K562 (cell line): ENCODE measurements around the gene ZNF284. TPM values are rescaled to one million over a fixed set of nuclear protein-coding genes. Genes with fewer than 3 reads are reported as not detected.
A peak's percentile ranks its signal among the peaks of the same experiment; 100 is the strongest.

Experiments used
- ASH1L ChIP-seq: fragments of 450-650 bp; IDR thresholded peaks from 2 replicates; pipeline ENCODE4 v1.6.1; 2018; ENCODE audit warnings: borderline replicate concordance, mild to moderate bottlenecking, low read depth; ENCODE audit not compliant: partially characterized antibody
- CTCF ChIP-seq, 3 experiments: IDR thresholded peaks in 2 of 3; conservative IDR thresholded peaks in 1 of 3; 2 replicates each; pipeline ENCODE4 v1.5.1; 2011 to 2012; ENCODE audit warnings: low read length in 3 of 3, mild to moderate bottlenecking in 3 of 3, control low read depth in 2 of 3, improper control_type of control experiment in 1 of 3, inconsistent platforms in 1 of 3, low read depth in 1 of 3, mixed read lengths in 1 of 3, moderate library complexity in 1 of 3; ENCODE audit not compliant: insufficient read depth in 2 of 3
- CXXC5 ChIP-seq: fragments of 250-450 bp; sonication (Bioruptor Pico); IDR thresholded peaks from 2 replicates; pipeline ENCODE4 v1.8.0; 2022; ENCODE audit warnings: inconsistent platforms, mild to moderate bottlenecking, moderate library complexity
- ETV1 ChIP-seq: fragments of 450-650 bp; conservative IDR thresholded peaks from 2 replicates; pipeline ENCODE4 v1.6.1; 2016; ENCODE audit warnings: missing genetic modification characterization, control low read depth, low read depth, missing compliant biosample characterization
- KDM5B ChIP-seq: fragments of 200-600 bp; sonication (generic); IDR thresholded peaks from 2 replicates; pipeline ENCODE4 v1.6.1; 2012; ENCODE audit warnings: low read depth, mild to moderate bottlenecking, moderate library complexity, low read length, control low read depth, inconsistent platforms; ENCODE audit not compliant: insufficient replicate concordance
- MXI1 ChIP-seq: IDR thresholded peaks from 2 replicates; pipeline ENCODE4 v1.6.1; 2011; ENCODE audit warnings: low read depth, mild to moderate bottlenecking, improper control_type of control experiment, low read length
- POLR2A ChIP-seq: fragments of 450-650 bp; conservative IDR thresholded peaks from 2 replicates; pipeline ENCODE4 v1.6.1; 2016
- SPI1 ChIP-seq: IDR thresholded peaks from 2 replicates; pipeline ENCODE4 v1.6.1; 2011; ENCODE audit warnings: low read depth, low read length, control low read depth, borderline replicate concordance
- SRF ChIP-seq, 2 experiments: fragments of 250-450, 450-650 bp in 1 of 2; sonication (Bioruptor Pico) in 1 of 2; sonication (generic) in 1 of 2; formaldehyde crosslinking; IDR thresholded peaks; 2 replicates each; pipeline versions ENCODE4 v1.5.0 to v1.5.1; 2020 to 2022; ENCODE audit warnings: mild to moderate bottlenecking in 1 of 2, missing genetic modification reagents in 1 of 2
- UBTF ChIP-seq, 2 experiments: IDR thresholded peaks; 2 replicates each; pipeline ENCODE4 v1.6.1; 2012; ENCODE audit warnings: improper control_type of control experiment in 2 of 2, low read depth in 2 of 2, low read length in 2 of 2, borderline replicate concordance in 1 of 2
- ZBTB17 ChIP-seq: fragments of 450-650 bp; formaldehyde crosslinking; IDR thresholded peaks from 2 replicates; pipeline ENCODE4 v1.4.0; 2020; ENCODE audit warnings: mild to moderate bottlenecking
- ZFPM2 ChIP-seq: fragments of 250-450 bp; sonication (Bioruptor Pico); IDR thresholded peaks from 2 replicates; pipeline ENCODE4 v1.5.1; 2022; ENCODE audit warnings: mild to moderate bottlenecking
- ZNF121 ChIP-seq: sonication (generic); formaldehyde crosslinking; conservative IDR thresholded peaks from 2 replicates; pipeline ENCODE4 v1.8.0; 2022; ENCODE audit warnings: missing genetic modification reagents
- ZNF699 ChIP-seq: fragments of 250-450 bp; sonication (Bioruptor Pico); IDR thresholded peaks from 2 replicates; pipeline ENCODE4 v1.8.0; 2021; ENCODE audit warnings: mild to moderate bottlenecking, moderate library complexity; ENCODE audit not compliant: insufficient replicate concordance
- ZNF766 ChIP-seq: fragments of 200-800 bp; sonication (Bioruptor generic); conservative IDR thresholded peaks from 2 replicates; pipeline ENCODE4 v1.6.1; 2016; ENCODE audit warnings: missing genetic modification characterization, missing compliant biosample characterization
- polyA plus RNA-seq, 8 experiments: library from polyadenylated mRNA; depleted of rRNA in 4 of 8; stranded (reverse) in 5 of 8; unstranded in 3 of 8; fragments of >200 nt; fragmentation: Nextera tagmentation in 2 of 8; fragmentation: Illumina TruSeq in 1 of 8; extraction: Ambion mirVana in 2 of 8; extraction: Trizol in 1 of 8; gene quantifications; 2 replicates each; pipeline versions ENCODE4 v1.2.1 to v1.2.3, GENCODE V29; 2011 to 2014; ENCODE audit warnings: inconsistent platforms in 1 of 8, missing spikeins in 1 of 8
- total RNA-seq, 7 experiments: library from RNA; depleted of rRNA in 6 of 7; stranded (reverse); fragments of >200 nt in 6 of 7; fragmentation: Illumina TruSeq in 2 of 7; extraction: Trizol in 2 of 7; gene quantifications; 2 replicates each; pipeline versions ENCODE4 v1.2.1 to v1.2.3, GENCODE V29; 2011 to 2021; ENCODE audit warnings: low replicate concordance in 1 of 7
- TF ChIP-seq, protein P1 (sequence below): fragments of 250-450 bp; sonication (Bioruptor Pico); IDR thresholded peaks from 2 replicates; pipeline ENCODE4 v1.4.0; 2020; ENCODE audit warnings: mild to moderate bottlenecking
- TF ChIP-seq, protein P2 (sequence below): fragments of 450-650 bp; IDR thresholded peaks from 2 replicates; pipeline ENCODE4 v1.6.1; 2017; ENCODE audit warnings: antibody characterized with exemption

ZNF284 gene
- total and polyA plus RNA-seq, 9 of the 15 experiments (the other 6 are each of a cell fraction or from before 2014, with no cell fraction given): 0.07 to 0.24 (median 0.20) TPM

DNA sequence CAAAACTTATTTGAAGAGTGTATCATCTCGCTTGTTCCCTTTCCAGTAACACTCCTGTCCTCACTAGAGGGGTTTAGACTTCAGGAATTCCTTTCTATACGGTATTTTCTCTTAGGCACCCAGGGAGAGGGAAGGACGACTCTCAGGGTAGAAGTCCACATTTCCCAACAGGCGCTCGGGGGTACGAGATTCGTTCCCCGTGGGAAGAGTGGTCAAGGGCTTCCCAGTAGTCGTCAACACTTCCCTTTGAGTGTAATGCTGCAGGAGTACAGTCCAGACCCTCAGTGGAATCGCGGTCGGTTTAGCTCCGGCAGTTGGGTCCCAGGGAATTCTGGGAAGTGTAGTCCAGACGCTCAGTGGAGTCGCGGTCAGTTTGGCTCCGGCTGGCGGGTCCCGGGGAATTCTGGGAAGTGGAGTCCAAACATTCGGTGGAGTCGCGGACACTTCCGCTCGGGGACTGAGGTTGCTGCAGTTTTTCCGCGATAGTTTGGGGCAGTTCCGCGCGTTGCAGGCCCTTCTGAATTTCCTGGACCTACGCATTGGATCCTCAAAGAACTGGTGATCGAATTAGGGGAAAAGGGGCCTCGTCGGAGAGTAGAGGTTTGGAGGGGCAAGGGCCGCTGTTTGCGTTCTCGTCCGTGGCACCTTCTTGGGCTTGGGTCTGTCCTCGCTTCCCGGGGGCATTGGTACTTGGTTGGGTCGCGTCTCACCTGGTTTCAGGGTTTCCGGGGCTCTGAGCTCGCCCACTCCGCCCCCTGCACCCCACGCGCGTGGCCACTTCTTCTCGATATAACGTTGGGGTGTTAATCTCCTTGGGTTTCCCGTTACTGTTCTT, 22.2 kb downstream of the ZNF284 start, which contains the start of gene ZNF224 (continued):
- peak; percentile 55 for TF ChIP-seq KDM5B
- TF ChIP-seq SPI1: peak; percentile 85
- peak; percentile 82 for TF ChIP-seq ZNF766 (CRISPR knock-in tag)
- TF ChIP-seq ZBTB17 (CRISPR knock-in tag): 0 out of 2 replicates have a peak, but pooled peaks have one; percentile 12
- TF ChIP-seq, protein P1, sequence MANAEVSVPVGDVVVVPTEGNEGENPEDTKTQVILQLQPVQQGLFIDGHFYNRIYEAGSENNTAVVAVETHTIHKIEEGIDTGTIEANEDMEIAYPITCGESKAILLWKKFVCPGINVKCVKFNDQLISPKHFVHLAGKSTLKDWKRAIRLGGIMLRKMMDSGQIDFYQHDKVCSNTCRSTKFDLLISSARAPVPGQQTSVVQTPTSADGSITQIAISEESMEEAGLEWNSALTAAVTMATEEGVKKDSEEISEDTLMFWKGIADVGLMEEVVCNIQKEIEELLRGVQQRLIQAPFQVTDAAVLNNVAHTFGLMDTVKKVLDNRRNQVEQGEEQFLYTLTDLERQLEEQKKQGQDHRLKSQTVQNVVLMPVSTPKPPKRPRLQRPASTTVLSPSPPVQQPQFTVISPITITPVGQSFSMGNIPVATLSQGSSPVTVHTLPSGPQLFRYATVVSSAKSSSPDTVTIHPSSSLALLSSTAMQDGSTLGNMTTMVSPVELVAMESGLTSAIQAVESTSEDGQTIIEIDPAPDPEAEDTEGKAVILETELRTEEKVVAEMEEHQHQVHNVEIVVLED (CRISPR knock-in tag): peak; percentile 17; the same call in 1 of the 2 replicates
- peak; percentile 56 for TF ChIP-seq CXXC5 (CRISPR knock-in tag)
- peak; percentile 75 for TF ChIP-seq ETV1 (tag)
- TF ChIP-seq UBTF (IDR thresholded peaks at IDR 0.05; ENCODE audit: borderline replicate concordance in 1 of 2, low read depth in 2 of 2, low read length in 2 of 2): 0 out of 4 replicates have a peak, but pooled peaks of 1 of the 2 experiments have one; percentile 22
- TF ChIP-seq ZNF699: no peak
- TF ChIP-seq, protein P2, sequence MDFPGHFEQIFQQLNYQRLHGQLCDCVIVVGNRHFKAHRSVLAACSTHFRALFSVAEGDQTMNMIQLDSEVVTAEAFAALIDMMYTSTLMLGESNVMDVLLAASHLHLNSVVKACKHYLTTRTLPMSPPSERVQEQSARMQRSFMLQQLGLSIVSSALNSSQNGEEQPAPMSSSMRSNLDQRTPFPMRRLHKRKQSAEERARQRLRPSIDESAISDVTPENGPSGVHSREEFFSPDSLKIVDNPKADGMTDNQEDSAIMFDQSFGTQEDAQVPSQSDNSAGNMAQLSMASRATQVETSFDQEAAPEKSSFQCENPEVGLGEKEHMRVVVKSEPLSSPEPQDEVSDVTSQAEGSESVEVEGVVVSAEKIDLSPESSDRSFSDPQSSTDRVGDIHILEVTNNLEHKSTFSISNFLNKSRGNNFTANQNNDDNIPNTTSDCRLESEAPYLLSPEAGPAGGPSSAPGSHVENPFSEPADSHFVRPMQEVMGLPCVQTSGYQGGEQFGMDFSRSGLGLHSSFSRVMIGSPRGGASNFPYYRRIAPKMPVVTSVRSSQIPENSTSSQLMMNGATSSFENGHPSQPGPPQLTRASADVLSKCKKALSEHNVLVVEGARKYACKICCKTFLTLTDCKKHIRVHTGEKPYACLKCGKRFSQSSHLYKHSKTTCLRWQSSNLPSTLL: no peak
- no peak for TF ChIP-seq ZFPM2 (CRISPR knock-in tag)
- TF ChIP-seq CTCF (IDR thresholded peaks at IDR 0.05 in 2 of 3, conservative IDR thresholded peaks at IDR 0.05 in 1 of 3; ENCODE audit: insufficient read depth in 2 of 3, low read depth in 1 of 3, low read length in 3 of 3): 0 out of 6 replicates have a peak, but pooled peaks of 1 of the 3 experiments have one; percentile 3
- TF ChIP-seq SRF (CRISPR knock-in tag; IDR thresholded peaks at IDR 0.05): 0 out of 4 replicates have a peak, but pooled peaks of 1 of the 2 experiments have one; percentile 22
- TF ChIP-seq ZNF121 (CRISPR knock-in tag): no peak
- peak; percentile 56 for TF ChIP-seq ASH1L
- 0 out of 2 replicates have a peak, but pooled peaks have one; percentile 28 for TF ChIP-seq MXI1
- peak; percentile 74 for TF ChIP-seq POLR2A
